ENCODE results near the gene TRAP1.
A peak's percentile ranks its signal among the peaks of the same experiment; 100 is the strongest.
"Not testable (repeated sequence)": the region's sequence is repeated elsewhere in the genome, so short reads cannot be mapped to it uniquely, and the experiment has no call there.

Gene TRAP1

GRCh38 chr16:3735541-3735940 lies 18.2 kb upstream of the TRAP1 start:
- DNase-seq = no peak

DNA sequence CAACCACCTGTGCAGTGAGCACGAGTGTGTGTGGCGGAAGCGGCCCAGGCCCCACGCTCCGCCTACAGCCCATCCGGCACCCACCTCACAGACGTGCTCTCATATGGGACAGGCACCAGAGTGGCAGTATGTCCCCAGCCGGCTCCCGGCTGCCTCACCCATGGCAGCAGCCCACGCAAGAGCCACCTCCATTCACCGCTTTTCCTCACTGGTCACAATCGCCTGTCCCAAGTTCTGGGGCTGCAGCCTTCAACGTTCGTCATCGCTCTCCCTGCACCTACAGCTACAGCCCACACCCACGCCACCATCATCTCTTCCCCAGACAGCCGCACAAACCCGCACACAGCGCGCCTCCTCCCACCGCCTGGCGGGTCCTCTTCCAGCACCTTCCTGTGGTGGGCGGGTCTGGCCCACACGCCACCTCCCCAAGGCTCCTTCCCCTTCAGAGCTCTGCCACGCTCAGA lies 17.5 kb upstream of the TRAP1 start:
- DNase-seq = no peak

GRCh38 chr16:3734084-3734757 lies 16.9 kb upstream of the TRAP1 start:
- no peak for DNase-seq

GRCh38 chr16:3732171-3732570 lies 14.8 kb upstream of the TRAP1 start:
- no peak for DNase-seq

DNA sequence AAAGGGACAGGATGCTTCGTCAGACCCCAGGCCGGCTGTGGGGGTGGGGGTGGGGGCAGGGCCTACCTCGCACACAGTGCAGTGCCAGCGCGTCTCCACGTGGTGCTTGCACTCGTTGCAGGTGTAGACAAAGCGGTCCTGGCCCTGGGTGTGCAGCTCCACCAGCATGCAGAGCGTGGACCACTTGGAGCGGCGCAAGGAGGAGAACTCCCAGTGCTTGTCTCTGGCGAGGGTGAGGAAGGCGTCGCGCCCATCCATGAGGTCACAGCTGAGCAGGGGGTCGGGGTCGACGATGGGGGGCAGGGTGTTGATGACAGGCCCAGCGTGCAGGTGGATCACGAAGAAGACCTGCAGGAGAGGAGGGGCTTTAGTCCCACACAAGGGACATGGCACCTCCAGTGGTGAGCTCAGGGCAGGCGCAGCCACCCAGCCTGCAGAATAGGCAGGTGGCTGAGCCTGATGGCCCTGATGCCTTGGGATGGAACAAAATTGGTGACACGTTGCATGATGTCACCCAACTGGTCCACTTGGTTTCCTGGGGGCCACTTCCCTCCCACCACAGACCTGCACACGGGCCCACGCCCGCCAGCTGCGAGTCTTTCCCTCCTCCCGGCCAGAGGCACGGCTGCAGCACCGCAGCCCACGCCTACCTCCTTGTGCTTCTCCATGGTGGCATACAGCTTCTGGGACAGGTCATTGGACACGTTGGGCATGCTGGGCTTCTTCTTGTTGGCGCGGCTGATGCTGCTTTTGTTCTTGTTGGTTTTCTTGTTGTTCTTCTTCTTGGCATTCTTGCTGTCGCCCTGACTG lies 14.0 kb upstream of the TRAP1 start:
- no peak for DNase-seq

GRCh38 chr16:3730161-3731125 lies 13.1 kb upstream of the TRAP1 start:
- no peak for DNase-seq

GRCh38 chr16:3729161-3730112 lies 12.1 kb upstream of the TRAP1 start:
- DNase-seq = no peak

DNA sequence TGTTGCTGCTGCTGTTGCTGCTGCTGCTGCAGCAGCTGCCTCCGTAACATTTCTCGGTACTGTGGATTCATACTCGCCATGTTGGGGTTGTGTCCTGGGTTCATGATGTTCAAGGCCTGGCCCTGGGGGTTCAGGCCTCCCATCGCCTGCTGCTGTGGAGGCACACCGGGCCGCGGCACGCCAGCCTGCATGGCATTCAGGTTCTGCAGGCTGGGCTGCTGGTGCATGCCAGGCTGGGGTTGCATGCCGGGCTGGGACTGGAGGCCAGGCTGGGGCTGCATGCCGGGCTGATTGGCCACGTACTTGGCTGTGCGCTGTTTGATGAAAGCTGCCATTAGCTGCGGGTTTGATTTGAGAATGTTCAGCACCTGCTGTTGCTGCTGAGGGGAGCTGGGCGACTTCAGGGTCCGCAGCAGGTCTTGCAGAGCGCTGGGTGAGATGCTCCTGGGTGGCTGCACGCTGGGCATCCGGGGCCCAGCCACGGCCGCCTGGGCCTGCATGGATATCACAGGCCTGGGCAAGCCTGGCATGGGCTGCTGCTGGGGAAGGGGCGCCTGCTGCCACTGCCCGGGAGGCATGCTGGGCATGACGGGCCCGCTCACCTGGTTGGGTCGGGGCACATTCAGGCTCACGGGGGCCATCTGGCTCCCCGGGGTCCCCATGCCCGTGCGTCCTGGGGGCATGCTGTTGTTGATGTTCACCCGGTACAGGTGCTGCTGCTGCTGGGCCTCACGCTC lies 11.3 kb upstream of the TRAP1 start:
- no peak for DNase-seq

- no peak for DNase-seq
These were observed 10.6 kb upstream of the TRAP1 start for GRCh38 chr16:3727806-3728381.

DNA sequence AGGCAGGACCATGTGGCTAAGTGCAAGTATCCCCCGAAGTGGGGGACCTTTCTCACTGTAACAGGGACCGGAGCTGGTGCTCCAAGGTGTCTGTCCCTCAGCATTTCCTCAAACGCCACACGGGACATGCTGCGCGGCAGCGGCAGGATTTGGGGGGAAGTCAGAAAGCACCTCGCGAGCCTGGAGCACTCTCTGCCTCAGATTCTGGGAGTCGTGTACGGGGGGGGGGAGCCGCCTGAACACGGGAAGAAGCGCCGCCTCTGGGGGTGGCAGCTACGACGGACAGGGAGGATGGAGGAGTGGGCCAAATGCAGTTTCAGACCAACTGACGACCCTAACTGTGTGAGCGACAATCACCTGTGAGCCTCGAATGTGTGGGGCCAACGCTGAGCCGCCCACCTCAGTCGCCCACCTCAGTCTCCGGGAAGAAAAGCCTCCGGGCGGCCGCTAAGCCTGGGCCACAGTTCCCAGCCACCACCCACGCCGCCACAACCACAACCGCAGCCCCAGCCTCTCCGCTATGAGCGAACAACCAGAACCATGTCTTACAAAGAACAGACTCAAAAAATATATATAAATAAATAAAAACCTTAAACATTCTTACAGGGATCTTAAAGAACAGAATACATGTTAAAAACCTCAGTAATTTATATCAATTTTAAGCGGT lies 8.8 kb upstream of the TRAP1 start:
- DNase-seq = no peak

DNA sequence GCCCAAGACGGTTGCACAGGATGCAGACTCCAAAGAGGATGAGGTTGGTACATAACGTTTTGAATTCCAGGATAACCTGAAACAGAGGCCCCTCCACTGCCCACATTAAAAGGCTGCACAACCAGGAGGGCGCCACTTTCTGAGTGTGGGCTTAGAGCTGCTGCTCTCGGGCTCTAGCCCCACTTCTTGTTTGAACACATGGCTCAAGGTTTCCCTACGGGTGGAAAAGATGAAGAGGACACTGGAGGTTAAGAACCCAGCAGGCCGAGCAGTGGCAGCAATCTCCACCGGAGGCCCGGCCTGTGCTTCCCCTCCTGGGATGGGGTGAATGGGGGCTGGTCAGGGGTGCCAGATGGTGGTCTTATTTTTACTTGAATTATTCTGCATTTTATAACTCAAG lies 8.0 kb upstream of the TRAP1 start:
- no peak for DNase-seq

GRCh38 chr16:3722508-3722907 lies 5.2 kb upstream of the TRAP1 start:
- no peak for DNase-seq

DNA sequence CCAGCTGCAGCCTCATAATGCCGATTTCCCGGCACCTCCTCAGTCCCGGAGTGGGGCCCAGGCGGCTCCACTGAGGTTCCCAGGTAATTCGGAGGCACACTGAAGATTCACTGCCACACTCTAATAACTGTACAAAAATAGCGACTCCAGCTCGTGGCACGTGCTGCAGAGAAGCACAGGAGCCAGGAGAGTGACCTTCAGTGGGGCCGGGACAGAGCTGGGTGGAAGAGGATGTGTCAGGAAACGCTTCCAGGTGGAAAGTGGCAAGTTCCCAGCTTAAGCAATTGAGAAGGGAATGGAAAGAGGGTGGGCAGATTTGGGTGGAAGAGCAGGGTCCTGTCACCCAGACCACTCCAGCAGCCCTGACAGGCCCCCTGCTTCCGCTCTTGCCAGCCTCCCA lies 3.1 kb upstream of the TRAP1 start:
- DNase-seq = no peak

- peak; percentile 16 for DNase-seq
These were observed 1.3 kb upstream of the TRAP1 start for GRCh38 chr16:3718628-3719027.

DNA sequence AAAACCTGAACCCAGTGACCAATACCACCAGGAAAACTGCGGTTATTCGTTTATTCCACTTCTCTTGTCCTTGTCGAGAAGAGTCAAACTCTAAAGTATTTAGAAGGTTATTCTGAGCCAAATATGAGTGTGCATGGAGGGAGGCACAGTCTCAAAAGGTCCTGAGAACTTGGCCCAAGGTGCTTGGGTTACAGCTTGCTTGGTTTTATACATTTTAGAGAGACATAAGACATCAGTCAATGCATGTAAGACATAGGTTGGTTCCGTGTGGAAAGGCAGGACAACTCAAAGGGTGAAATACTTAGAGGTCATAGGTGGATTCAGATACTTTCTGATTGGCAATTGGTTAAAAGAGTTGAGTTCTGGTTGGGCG lies 681 bp upstream of the TRAP1 start:
- peak; percentile 29 for DNase-seq

DNA sequence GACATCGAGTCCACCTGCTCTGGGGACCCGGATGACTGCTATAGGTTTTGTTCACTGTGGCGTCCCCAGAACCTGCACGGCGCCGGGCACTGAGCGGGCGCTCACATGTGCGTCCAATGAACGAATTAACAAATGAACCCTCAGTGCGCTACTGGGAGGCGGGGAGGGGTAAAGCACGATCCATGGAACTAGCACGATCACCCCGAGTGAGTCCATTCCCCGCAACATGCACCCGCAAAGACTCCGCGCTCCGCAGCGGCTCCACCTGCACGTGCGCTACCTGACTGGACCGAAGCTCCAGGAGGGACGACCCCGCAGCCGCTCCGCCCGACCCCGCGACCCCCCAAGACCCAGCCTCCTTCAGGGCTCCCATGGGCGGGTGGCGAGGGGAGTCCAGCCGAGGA lies 491 bp downstream of the TRAP1 start:
- peak; percentile 73 for DNase-seq

GRCh38 chr16:3715430-3715829 lies 1.9 kb downstream of the TRAP1 start:
- DNase-seq = no peak

DNA sequence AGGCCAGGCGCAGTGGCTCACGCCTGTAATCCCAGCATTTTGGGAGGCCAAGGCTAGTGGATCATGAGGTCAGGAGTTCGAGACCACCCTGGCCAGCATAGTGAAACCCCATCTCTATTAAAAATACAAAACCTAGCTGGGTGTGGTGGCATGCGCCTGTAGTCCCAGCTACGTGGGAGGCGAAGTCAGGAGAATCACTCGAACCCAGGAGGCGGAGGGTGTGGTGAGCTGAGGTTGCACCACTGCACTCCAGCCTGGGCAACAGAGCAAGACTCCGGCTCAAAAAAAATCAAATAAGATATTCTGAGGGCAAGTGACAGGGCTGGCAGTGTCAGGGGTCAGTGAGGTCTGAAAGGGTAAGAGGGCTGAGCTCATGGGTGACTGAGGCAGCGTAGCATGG lies 2.9 kb downstream of the TRAP1 start:
- DNase-seq = not testable (repeated sequence)

DNA sequence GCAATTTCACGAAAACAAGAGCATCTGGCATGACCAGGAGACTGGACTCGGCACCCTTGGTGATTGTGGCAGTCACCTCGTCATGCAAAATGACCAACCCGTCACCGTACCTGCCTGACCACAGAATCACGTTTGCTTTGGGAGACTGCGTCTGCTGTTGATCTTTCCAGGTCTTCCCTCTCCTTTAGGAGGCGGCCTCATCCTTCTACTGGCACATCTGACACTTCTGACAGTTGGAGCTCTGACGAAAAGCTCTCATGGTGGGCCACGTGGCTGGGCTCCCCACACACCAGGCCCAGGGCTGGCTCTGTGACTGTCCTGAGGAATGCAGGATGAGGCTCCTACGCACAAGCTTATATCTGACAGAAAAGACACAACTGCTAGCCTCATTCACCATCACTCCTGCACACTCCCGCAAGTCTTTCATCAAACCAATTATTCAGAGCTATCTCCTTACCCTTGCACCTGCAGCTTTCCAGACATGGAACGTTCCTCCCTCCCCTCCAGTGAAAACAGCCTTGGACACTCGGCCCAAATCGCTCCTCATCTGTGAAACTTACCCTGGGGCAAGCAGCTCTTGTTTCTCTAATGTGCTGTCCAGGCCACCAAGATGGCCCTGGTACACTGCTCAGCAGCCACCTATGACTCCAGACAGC lies 3.6 kb downstream of the TRAP1 start:
- DNase-seq = no peak

- no peak for DNase-seq
These were observed 4.4 kb downstream of the TRAP1 start for GRCh38 chr16:3712861-3713372.
